ENCODE measurements around the gene WNT7B. TPM values are rescaled to one million over a fixed set of nuclear protein-coding genes. Genes with fewer than 3 reads are reported as not detected.
A peak's percentile ranks its signal among the peaks of the same experiment; 100 is the strongest.

Gene WNT7B
- total RNA-seq, 2 experiments from 2014 or later = not detected

DNA sequence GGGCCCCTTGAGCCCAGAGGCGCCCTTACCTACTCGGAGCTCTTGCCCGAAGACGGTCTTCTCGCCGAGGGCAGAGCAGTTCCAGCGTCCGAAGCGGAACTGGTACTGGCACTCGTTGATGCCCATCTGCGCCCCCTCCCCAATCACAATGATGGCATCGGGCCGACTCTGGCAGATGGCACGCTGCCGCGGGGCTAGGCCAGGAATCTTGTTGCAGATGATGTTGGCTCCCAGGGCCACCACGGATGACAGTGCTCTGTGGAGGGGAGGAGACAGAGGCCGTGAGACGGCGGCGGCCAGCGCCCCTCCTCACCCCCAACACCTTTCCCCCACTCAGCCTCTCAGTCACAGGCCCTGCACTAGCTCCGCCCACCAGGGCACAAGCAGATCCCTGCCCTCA lies 27.1 kb downstream of the WNT7B start:
- TF ChIP-seq, protein P1, sequence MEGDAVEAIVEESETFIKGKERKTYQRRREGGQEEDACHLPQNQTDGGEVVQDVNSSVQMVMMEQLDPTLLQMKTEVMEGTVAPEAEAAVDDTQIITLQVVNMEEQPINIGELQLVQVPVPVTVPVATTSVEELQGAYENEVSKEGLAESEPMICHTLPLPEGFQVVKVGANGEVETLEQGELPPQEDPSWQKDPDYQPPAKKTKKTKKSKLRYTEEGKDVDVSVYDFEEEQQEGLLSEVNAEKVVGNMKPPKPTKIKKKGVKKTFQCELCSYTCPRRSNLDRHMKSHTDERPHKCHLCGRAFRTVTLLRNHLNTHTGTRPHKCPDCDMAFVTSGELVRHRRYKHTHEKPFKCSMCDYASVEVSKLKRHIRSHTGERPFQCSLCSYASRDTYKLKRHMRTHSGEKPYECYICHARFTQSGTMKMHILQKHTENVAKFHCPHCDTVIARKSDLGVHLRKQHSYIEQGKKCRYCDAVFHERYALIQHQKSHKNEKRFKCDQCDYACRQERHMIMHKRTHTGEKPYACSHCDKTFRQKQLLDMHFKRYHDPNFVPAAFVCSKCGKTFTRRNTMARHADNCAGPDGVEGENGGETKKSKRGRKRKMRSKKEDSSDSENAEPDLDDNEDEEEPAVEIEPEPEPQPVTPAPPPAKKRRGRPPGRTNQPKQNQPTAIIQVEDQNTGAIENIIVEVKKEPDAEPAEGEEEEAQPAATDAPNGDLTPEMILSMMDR (IDR thresholded peaks at IDR 0.05) = no peak
- Mint-ChIP-seq H3K4me1 (ENCODE audit: low read depth) (no peaks in the 10 kb centered on the region), H3K9me3 (no peaks in the 10 kb centered on the region), H3K27me3 (peaks cover 33% of the 10 kb centered on the region), H3K36me3 (ENCODE audit: low read depth) (no peaks in the 10 kb centered on the region), H3K27ac (no peak overlapping the region), H3K4me3 (no peak overlapping the region)
- CTCF ChIA-PET = no interaction called here
- Histone ChIP-seq H3K36me3 (ENCODE audit: insufficient read depth, low read length) (no peaks in the 10 kb centered on the region), H3K9me3 (ENCODE audit: control insufficient read depth in 1 of 2, insufficient read depth in 1 of 2, low read length in 2 of 2) (peaks cover 0 to 4% of the 10 kb centered on the region in 2 experiments), H3K27ac (ENCODE audit: low read depth in 1 of 2, low read length in 2 of 2) (no peak overlapping the region), H3K27me3 (ENCODE audit: control insufficient read depth in 1 of 2, insufficient read depth in 2 of 2, low read length in 2 of 2) (peaks cover 0 to 4% of the 10 kb centered on the region in 2 experiments), H3K4me1 (ENCODE audit: insufficient read depth, low read length) (no peaks in the 10 kb centered on the region), H3K4me3 (ENCODE audit: low read length) (no peak overlapping the region)
- no peak for ATAC-seq (ENCODE audit: poor library complexity)
- intact Hi-C loops (cut with DNase I, micrococcal nuclease) = no loop called here
- POLR2A ChIA-PET = no interaction called here
- DNase-seq = no peak

DNA sequence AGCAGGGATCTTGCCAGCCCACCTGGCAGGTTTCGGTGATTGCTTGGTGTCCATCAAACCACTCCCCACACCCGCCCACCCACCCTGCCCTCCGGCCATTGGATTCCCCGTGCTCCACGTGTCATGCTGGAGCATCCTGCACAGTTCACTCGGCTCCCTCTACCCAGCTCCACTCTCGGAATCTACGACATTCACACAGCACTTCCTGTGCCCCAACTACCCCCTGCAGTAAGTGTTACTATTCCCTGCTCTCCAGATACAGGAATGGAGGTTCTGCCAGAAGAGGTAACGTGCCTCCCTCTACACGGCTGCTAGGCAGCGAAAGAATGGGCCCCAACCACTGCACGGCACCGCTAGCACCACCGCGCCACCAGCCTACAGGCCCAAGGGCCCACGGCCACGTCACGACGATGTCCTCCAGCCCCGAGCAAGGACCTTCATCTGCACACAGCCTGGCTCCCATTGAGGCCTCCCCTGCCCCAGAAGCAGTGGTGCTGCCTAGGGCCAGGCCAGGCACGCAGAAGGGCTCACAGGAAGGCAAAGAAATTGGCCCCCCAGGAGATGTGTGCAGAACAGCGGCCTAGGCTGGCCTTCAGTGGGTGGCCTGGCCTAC lies 27.6 kb downstream of the WNT7B start:
- CTCF ChIA-PET = no interaction called here

DNA sequence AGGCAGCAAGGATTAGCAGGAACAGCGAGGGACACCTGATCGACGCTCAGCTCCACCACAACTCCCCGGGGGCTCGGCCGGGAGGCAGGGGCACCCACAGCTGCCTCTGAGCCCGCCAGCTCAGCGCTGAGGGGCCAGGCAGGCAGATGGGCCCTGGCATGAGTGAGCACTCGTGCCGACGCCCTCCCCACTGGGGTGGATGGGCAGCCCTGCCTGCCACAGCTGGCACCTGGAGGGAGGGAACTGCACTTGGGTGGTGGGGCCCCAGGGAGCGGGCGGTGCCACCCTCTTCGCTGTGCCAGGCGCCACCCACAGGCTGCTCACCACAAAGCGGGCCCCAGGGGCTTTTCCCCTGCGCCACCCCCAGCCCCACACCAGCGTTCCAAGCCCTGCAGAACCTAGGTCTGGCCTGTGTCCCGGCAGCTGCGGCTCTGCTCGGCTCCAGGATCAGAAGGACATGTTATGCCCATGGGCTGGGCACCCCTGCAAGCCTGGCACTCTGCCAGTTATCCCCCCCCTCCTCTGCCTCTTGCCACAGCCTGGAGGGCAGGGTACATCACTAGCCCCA lies 28.8 kb downstream of the WNT7B start:
- peaks cover 22% of the 10 kb centered on the region for H3K27me3 Mint-ChIP-seq
- CTCF ChIA-PET = no interaction called here
- H3K4me1 Mint-ChIP-seq (ENCODE audit: low read depth) = no peaks in the 10 kb centered on the region
- no peak overlapping the region for H3K27ac ChIP-seq (ENCODE audit: low read depth in 1 of 2, low read length in 2 of 2)
- POLR2A ChIA-PET = no interaction called here
- H3K4me3 ChIP-seq (ENCODE audit: low read length) = no peak overlapping the region
- H3K9me3 Mint-ChIP-seq = no peaks in the 10 kb centered on the region
- peaks cover 0 to 7% of the 10 kb centered on the region in 2 experiments for H3K9me3 ChIP-seq (ENCODE audit: control insufficient read depth in 1 of 2, insufficient read depth in 1 of 2, low read length in 2 of 2)
- no peak overlapping the region for H3K27ac Mint-ChIP-seq
- intact Hi-C loops (cut with DNase I, micrococcal nuclease) = no loop called here
- H3K4me1 ChIP-seq (ENCODE audit: insufficient read depth, low read length) = no peaks in the 10 kb centered on the region
- no peak for ATAC-seq (ENCODE audit: poor library complexity)
- no peaks in the 10 kb centered on the region for H3K36me3 ChIP-seq (ENCODE audit: insufficient read depth, low read length)
- H3K4me3 Mint-ChIP-seq = no peak overlapping the region
- H3K27me3 ChIP-seq (ENCODE audit: control insufficient read depth in 1 of 2, insufficient read depth in 2 of 2, low read length in 2 of 2) = peaks cover 0 to 4% of the 10 kb centered on the region in 2 experiments
- no peaks in the 10 kb centered on the region for H3K36me3 Mint-ChIP-seq (ENCODE audit: low read depth)
- DNase-seq = peak in 1 of 14 experiments; percentile 6
- TF ChIP-seq, protein P1 (IDR thresholded peaks at IDR 0.05) = no peak

More for the DNA sequence above, 27.6 kb downstream of the WNT7B start:
- Histone ChIP-seq H3K27ac (ENCODE audit: low read depth in 1 of 2, low read length in 2 of 2) (no peak overlapping the region), H3K36me3 (ENCODE audit: insufficient read depth, low read length) (no peaks in the 10 kb centered on the region), H3K4me1 (ENCODE audit: insufficient read depth, low read length) (no peaks in the 10 kb centered on the region), H3K27me3 (ENCODE audit: control insufficient read depth in 1 of 2, insufficient read depth in 2 of 2, low read length in 2 of 2) (peaks cover 0 to 4% of the 10 kb centered on the region in 2 experiments), H3K4me3 (ENCODE audit: low read length) (no peak overlapping the region), H3K9me3 (ENCODE audit: control insufficient read depth in 1 of 2, insufficient read depth in 1 of 2, low read length in 2 of 2) (peaks cover 0 to 4% of the 10 kb centered on the region in 2 experiments)
- no peaks in the 10 kb centered on the region for H3K9me3 Mint-ChIP-seq
- ATAC-seq (ENCODE audit: poor library complexity) (no peak), DNase-seq (no peak)
- no peak overlapping the region for H3K4me3 Mint-ChIP-seq
- no peak overlapping the region for H3K27ac Mint-ChIP-seq
- POLR2A ChIA-PET = no interaction called here
- intact Hi-C loops (cut with DNase I, micrococcal nuclease) = no loop called here
- H3K27me3 Mint-ChIP-seq = peaks cover 33% of the 10 kb centered on the region
- H3K36me3 Mint-ChIP-seq (ENCODE audit: low read depth) = no peaks in the 10 kb centered on the region
- H3K4me1 Mint-ChIP-seq (ENCODE audit: low read depth) = no peaks in the 10 kb centered on the region
- TF ChIP-seq, protein P1 (IDR thresholded peaks at IDR 0.05) = no peak

Data from CD4-positive, alpha-beta T cell (primary cell).